ENCODE measurements around the gene PTPRN2. TPM values are rescaled to one million over a fixed set of nuclear protein-coding genes. Genes with fewer than 3 reads are reported as not detected.

PTPRN2 gene
- polyA plus RNA-seq, 4 donors: 1.6 to 11.7 (median 4.0) TPM

GRCh38 chr7:158238616-158239289, 348.9 kb downstream of the PTPRN2 start:
- WGBS, 3 donors: 74 to 83% (median 77%) methylated on average over 20 to 21 of the region's 21 CpGs
- FAIRE-seq: no peak

GRCh38 chr7:158237672-158238335, 349.8 kb downstream of the PTPRN2 start:
- Histone ChIP-seq H3K4me1 (ENCODE audit: control insufficient read depth in 3 of 3, insufficient read depth in 2 of 3, low read depth in 1 of 3, low read length in 2 of 3) (no peaks in the 10 kb centered on the region), H3K9me3 (ENCODE audit: control insufficient read depth in 2 of 2, insufficient read depth in 1 of 2, low read depth in 1 of 2, low read length in 1 of 2) (peaks cover 0 to 39% of the 10 kb centered on the region in 2 donors), H3K4me3 (ENCODE audit: low read depth in 1 of 3, low read length in 3 of 3) (no peak overlapping the region), H3K27me3 (ENCODE audit: control insufficient read depth in 3 of 3, insufficient read depth in 3 of 3, low read length in 3 of 3) (no peaks in the 10 kb centered on the region), H3K27ac (ENCODE audit: low read depth in 1 of 3, low read length in 2 of 3) (no peak overlapping the region), H3K36me3 (ENCODE audit: control insufficient read depth in 3 of 3, insufficient read depth in 2 of 3, low read depth in 1 of 3, low read length in 3 of 3) (no peaks in the 10 kb centered on the region)
- 86 to 88% (median 88%) methylated on average over 26 to 29 of the region's 29 CpGs for WGBS, 3 donors
- FAIRE-seq: no peak
- no peak for DNase-seq

More at GRCh38 chr7:158238616-158239289, 348.9 kb downstream of the PTPRN2 start:
- H3K9me3 ChIP-seq (ENCODE audit: control insufficient read depth in 2 of 2, insufficient read depth in 1 of 2, low read depth in 1 of 2, low read length in 1 of 2): peaks cover 0 to 45% of the 10 kb centered on the region in 2 donors
- no peaks in the 10 kb centered on the region for H3K36me3 ChIP-seq (ENCODE audit: control insufficient read depth in 3 of 3, insufficient read depth in 2 of 3, low read depth in 1 of 3, low read length in 3 of 3)
- no peak for DNase-seq
- no peaks in the 10 kb centered on the region for H3K27me3 ChIP-seq (ENCODE audit: control insufficient read depth in 3 of 3, insufficient read depth in 3 of 3, low read length in 3 of 3)
- no peak overlapping the region for H3K27ac ChIP-seq (ENCODE audit: low read depth in 1 of 3, low read length in 2 of 3)
- H3K4me1 ChIP-seq (ENCODE audit: control insufficient read depth in 3 of 3, insufficient read depth in 2 of 3, low read depth in 1 of 3, low read length in 2 of 3): no peaks in the 10 kb centered on the region
- no peak overlapping the region for H3K4me3 ChIP-seq (ENCODE audit: low read depth in 1 of 3, low read length in 3 of 3)

DNA sequence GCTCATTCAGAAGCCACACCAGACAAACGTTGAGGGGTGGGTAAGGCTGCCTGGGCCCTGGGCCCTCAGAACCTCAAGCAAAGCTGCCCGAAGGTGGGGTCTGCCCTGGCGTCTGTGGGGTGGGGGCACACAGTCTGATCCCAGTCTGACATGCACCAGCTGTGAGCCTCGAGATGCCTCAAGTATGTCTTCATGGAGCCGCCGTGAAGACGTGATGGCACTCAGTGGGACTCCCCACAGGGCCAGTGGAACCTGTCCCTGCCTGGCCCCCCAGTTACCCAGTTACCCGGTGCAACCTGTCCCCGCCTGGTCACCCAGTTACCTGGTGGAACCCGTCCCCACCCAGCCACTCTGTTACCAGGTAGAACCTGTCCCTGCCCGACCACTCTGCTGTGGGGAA, 351.2 kb downstream of the PTPRN2 start:
- no peak for DNase-seq
- WGBS, 3 donors: 83 to 93% (median 88%) methylated on average over 10 to 11 of the region's 11 CpGs

GRCh38 chr7:158235862-158236261, 351.8 kb downstream of the PTPRN2 start:
- Histone ChIP-seq H3K36me3 (ENCODE audit: control insufficient read depth in 3 of 3, insufficient read depth in 2 of 3, low read depth in 1 of 3, low read length in 3 of 3) (no peaks in the 10 kb centered on the region), H3K27me3 (ENCODE audit: control insufficient read depth in 3 of 3, insufficient read depth in 3 of 3, low read length in 3 of 3) (no peaks in the 10 kb centered on the region), H3K9me3 (ENCODE audit: control insufficient read depth in 2 of 2, insufficient read depth in 1 of 2, low read depth in 1 of 2, low read length in 1 of 2) (peaks cover 0 to 40% of the 10 kb centered on the region in 2 donors), H3K4me1 (ENCODE audit: control insufficient read depth in 3 of 3, insufficient read depth in 2 of 3, low read depth in 1 of 3, low read length in 2 of 3) (no peaks in the 10 kb centered on the region), H3K27ac (ENCODE audit: low read depth in 1 of 3, low read length in 2 of 3) (no peak overlapping the region), H3K4me3 (ENCODE audit: low read depth in 1 of 3, low read length in 3 of 3) (no peak overlapping the region)
- DNase-seq: no peak
- no peak for FAIRE-seq
- 86 to 91% (median 90%) methylated on average over 16 of the region's 16 CpGs for WGBS, 3 donors

More for the DNA sequence above, 351.2 kb downstream of the PTPRN2 start:
- peaks cover 0 to 39% of the 10 kb centered on the region in 2 donors for H3K9me3 ChIP-seq (ENCODE audit: control insufficient read depth in 2 of 2, insufficient read depth in 1 of 2, low read depth in 1 of 2, low read length in 1 of 2)
- no peak overlapping the region for H3K27ac ChIP-seq (ENCODE audit: low read depth in 1 of 3, low read length in 2 of 3)
- no peak overlapping the region for H3K4me3 ChIP-seq (ENCODE audit: low read depth in 1 of 3, low read length in 3 of 3)
- H3K36me3 ChIP-seq (ENCODE audit: control insufficient read depth in 3 of 3, insufficient read depth in 2 of 3, low read depth in 1 of 3, low read length in 3 of 3): no peaks in the 10 kb centered on the region
- H3K27me3 ChIP-seq (ENCODE audit: control insufficient read depth in 3 of 3, insufficient read depth in 3 of 3, low read length in 3 of 3): no peaks in the 10 kb centered on the region
- no peak for FAIRE-seq
- no peaks in the 10 kb centered on the region for H3K4me1 ChIP-seq (ENCODE audit: control insufficient read depth in 3 of 3, insufficient read depth in 2 of 3, low read depth in 1 of 3, low read length in 2 of 3)

DNA sequence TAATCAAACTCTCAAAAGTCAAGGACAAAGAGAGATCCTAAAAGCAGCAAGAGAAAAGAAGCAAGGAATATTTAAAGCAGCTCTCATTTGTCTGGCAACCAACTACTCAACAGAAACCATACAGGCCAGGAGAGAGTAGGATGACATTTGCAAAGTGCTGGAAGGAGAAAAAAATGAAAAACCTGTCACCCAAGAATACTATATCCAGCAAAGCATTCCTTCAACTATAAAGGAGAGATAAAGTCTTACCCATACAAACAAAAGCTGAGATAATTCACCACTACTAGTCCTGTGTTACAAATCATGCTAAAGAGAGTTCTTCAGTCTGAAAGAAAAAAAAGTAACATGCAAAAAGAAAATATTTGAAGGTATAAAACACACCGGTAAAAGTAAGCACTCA, 357.7 kb downstream of the PTPRN2 start:
- no peak for FAIRE-seq
- Histone ChIP-seq H3K4me1 (ENCODE audit: control insufficient read depth in 3 of 3, insufficient read depth in 2 of 3, low read depth in 1 of 3, low read length in 2 of 3) (no peaks in the 10 kb centered on the region), H3K9me3 (ENCODE audit: control insufficient read depth in 2 of 2, insufficient read depth in 1 of 2, low read depth in 1 of 2, low read length in 1 of 2) (peaks cover 0 to 30% of the 10 kb centered on the region in 2 donors)

DNA sequence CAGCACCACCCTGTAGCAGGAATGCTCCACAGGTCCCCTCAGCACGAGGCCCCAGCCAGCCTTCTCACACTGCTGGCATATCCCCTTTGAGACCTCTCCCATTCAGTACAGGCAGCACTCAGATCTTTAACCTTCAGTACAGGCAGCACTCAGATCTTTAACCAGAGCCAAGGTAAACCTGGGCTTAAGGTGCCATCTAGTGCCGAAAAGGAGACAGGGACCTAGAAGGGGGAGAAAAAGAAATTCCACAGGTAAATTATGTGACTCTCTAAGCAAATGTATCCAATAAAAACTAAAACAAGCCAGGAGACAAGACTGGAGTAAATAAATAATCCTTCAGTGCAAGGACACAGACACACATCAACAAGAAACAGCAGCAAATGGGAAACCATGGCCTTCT, 358.6 kb downstream of the PTPRN2 start:
- H3K36me3 ChIP-seq (ENCODE audit: control insufficient read depth in 3 of 3, insufficient read depth in 2 of 3, low read depth in 1 of 3, low read length in 3 of 3): no peaks in the 10 kb centered on the region
- H3K9me3 ChIP-seq (ENCODE audit: control insufficient read depth in 2 of 2, insufficient read depth in 1 of 2, low read depth in 1 of 2, low read length in 1 of 2): peaks cover 0 to 30% of the 10 kb centered on the region in 2 donors
- H3K4me3 ChIP-seq (ENCODE audit: low read depth in 1 of 3, low read length in 3 of 3): no peak overlapping the region
- DNase-seq: no peak
- no peak for FAIRE-seq
- WGBS, 3 donors: 37 to 49% (median 40%) methylated on average over 2 of the region's 2 CpGs
- H3K27ac ChIP-seq (ENCODE audit: low read depth in 1 of 3, low read length in 2 of 3): no peak overlapping the region
- H3K27me3 ChIP-seq (ENCODE audit: control insufficient read depth in 3 of 3, insufficient read depth in 3 of 3, low read length in 3 of 3): no peaks in the 10 kb centered on the region
- no peaks in the 10 kb centered on the region for H3K4me1 ChIP-seq (ENCODE audit: control insufficient read depth in 3 of 3, insufficient read depth in 2 of 3, low read depth in 1 of 3, low read length in 2 of 3)

More for the DNA sequence above, 357.7 kb downstream of the PTPRN2 start:
- Histone ChIP-seq H3K27me3 (ENCODE audit: control insufficient read depth in 3 of 3, insufficient read depth in 3 of 3, low read length in 3 of 3) (no peaks in the 10 kb centered on the region), H3K4me3 (ENCODE audit: low read depth in 1 of 3, low read length in 3 of 3) (no peak overlapping the region), H3K27ac (ENCODE audit: low read depth in 1 of 3, low read length in 2 of 3) (no peak overlapping the region), H3K36me3 (ENCODE audit: control insufficient read depth in 3 of 3, insufficient read depth in 2 of 3, low read depth in 1 of 3, low read length in 3 of 3) (no peaks in the 10 kb centered on the region)
- no peak for DNase-seq
- 89 to 98% (median 94%) methylated on average over 1 of the region's 1 CpG for whole genome bisulfite sequencing, 3 donors

GRCh38 chr7:158228131-158228530, 359.5 kb downstream of the PTPRN2 start:
- DNase-seq: no peak
- Histone ChIP-seq H3K36me3 (ENCODE audit: control insufficient read depth in 3 of 3, insufficient read depth in 2 of 3, low read depth in 1 of 3, low read length in 3 of 3) (no peaks in the 10 kb centered on the region), H3K27ac (ENCODE audit: low read depth in 1 of 3, low read length in 2 of 3) (no peak overlapping the region), H3K9me3 (ENCODE audit: control insufficient read depth in 2 of 2, insufficient read depth in 1 of 2, low read depth in 1 of 2, low read length in 1 of 2) (peaks cover 0 to 30% of the 10 kb centered on the region in 2 donors), H3K4me1 (ENCODE audit: control insufficient read depth in 3 of 3, insufficient read depth in 2 of 3, low read depth in 1 of 3, low read length in 2 of 3) (no peaks in the 10 kb centered on the region), H3K27me3 (ENCODE audit: control insufficient read depth in 3 of 3, insufficient read depth in 3 of 3, low read length in 3 of 3) (no peaks in the 10 kb centered on the region), H3K4me3 (ENCODE audit: low read depth in 1 of 3, low read length in 3 of 3) (no peak overlapping the region)
- WGBS, 3 donors: 85 to 96% (median 86%) methylated on average over 1 of the region's 1 CpG
- FAIRE-seq: no peak

DNA sequence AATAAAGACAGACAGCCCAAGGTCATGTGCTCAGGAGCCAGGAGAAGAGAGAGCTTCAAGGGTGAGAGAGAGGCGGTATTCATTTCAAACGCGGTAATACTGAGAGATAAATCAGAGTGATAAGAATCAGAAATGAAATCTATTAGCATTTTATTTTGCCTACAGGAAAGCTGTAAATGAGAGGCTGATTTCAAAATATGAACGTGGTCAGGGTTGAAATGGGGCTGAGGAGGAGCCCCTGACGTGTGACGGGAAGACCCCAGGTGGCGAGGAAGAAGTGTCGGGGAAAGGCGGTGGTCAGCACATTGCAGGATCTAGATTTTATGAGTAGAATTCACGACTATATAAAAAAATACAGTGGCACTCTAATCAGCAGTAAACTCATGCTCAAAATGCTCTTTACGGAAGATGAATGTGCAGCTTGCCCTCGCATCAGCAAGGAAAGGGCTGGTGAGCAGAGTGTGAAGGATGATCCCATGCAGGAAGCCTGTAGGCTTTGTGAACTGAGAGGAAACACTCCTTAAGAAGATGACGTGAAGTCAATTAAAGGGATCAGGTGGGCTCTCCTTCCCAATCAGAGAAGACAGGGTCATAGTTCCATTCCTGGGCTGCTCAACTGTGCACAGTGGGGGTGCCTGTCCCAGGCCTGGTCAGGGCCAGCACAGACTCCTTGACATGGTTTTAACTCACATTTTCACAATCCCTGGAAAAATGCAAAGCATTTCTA, 360.2 kb downstream of the PTPRN2 start:
- FAIRE-seq: no peak
- H3K4me3 ChIP-seq (ENCODE audit: low read depth in 1 of 3, low read length in 3 of 3): no peak overlapping the region
- no peaks in the 10 kb centered on the region for H3K27me3 ChIP-seq (ENCODE audit: control insufficient read depth in 3 of 3, insufficient read depth in 3 of 3, low read length in 3 of 3)
- peaks cover 0 to 30% of the 10 kb centered on the region in 2 donors for H3K9me3 ChIP-seq (ENCODE audit: control insufficient read depth in 2 of 2, insufficient read depth in 1 of 2, low read depth in 1 of 2, low read length in 1 of 2)
- H3K4me1 ChIP-seq (ENCODE audit: control insufficient read depth in 3 of 3, insufficient read depth in 2 of 3, low read depth in 1 of 3, low read length in 2 of 3): no peaks in the 10 kb centered on the region
- H3K27ac ChIP-seq (ENCODE audit: low read depth in 1 of 3, low read length in 2 of 3): no peak overlapping the region
- H3K36me3 ChIP-seq (ENCODE audit: control insufficient read depth in 3 of 3, insufficient read depth in 2 of 3, low read depth in 1 of 3, low read length in 3 of 3): no peaks in the 10 kb centered on the region
- 73 to 83% (median 79%) methylated on average over 13 of the region's 13 CpGs for WGBS, 3 donors
- no peak for DNase-seq
